Calu3 (cell line): ENCODE results near the gene FZD1. TPM values are rescaled to one million over a fixed set of nuclear protein-coding genes. Genes with fewer than 3 reads are reported as not detected.

Source experiments
- BruUV-seq: library from RNA; stranded (reverse); fragments of 400-500 nt; replicated peaks from 2 replicates; lab custom pipeline; 2021; lab: Mats Ljungman, UMichigan
- CTCF ChIA-PET: fragments of 300-600 bp; sonication (Branson Sonifier 250); formaldehyde crosslinking; loops from one replicate; lab custom pipeline; 2022; ENCODE audit warnings: antibody characterized with exemption; lab: Charles Lee
- DNase-seq: peaks from one replicate; pipeline ENCODE4 v3.0.0; 2022
- H3K27ac Mint-ChIP-seq: one replicate; pipeline ENCODE4 v1.8.0; 2022; ENCODE audit warnings: mixed read lengths; ENCODE audit not compliant: unreplicated experiment
- H3K27me3 Mint-ChIP-seq: one replicate; pipeline ENCODE4 v1.8.0; 2022; ENCODE audit warnings: mixed read lengths; ENCODE audit not compliant: unreplicated experiment
- H3K36me3 Mint-ChIP-seq: one replicate; pipeline ENCODE4 v1.8.0; 2022; ENCODE audit warnings: mild to moderate bottlenecking, moderate library complexity, mixed read lengths; ENCODE audit not compliant: insufficient read depth, unreplicated experiment
- H3K4me1 Mint-ChIP-seq: one replicate; pipeline ENCODE4 v1.8.0; 2022; ENCODE audit warnings: mild to moderate bottlenecking, low read depth, mixed read lengths; ENCODE audit not compliant: unreplicated experiment
- H3K4me3 Mint-ChIP-seq: one replicate; pipeline ENCODE4 v1.8.0; 2022; ENCODE audit warnings: mild to moderate bottlenecking, low read depth, moderate library complexity, mixed read lengths; ENCODE audit not compliant: unreplicated experiment
- H3K9me3 Mint-ChIP-seq: one replicate; pipeline ENCODE4 v1.8.0; 2022; ENCODE audit warnings: low read depth, mixed read lengths; ENCODE audit not compliant: unreplicated experiment
- intact Hi-C: fragments of 100-400 bp; cut with micrococcal nuclease; formaldehyde crosslinking; loops from one replicate; pipeline ENCODE4 v1.10.0; 2022; ENCODE audit not compliant: unreplicated experiment
- total RNA-seq: library from RNA; stranded (reverse); gene quantifications from 2 replicates; pipeline ENCODE4 v1.2.3, GENCODE V29; 2022
- TF ChIP-seq, protein P1 (sequence below): fragments of 200-600 bp; IDR thresholded peaks from one replicate; pipeline ENCODE4 v1.8.0; 2022; ENCODE audit warnings: antibody characterized with exemption; ENCODE audit not compliant: unreplicated experiment

Gene FZD1
- total RNA-seq, 1 experiment from 2014 or later, result 3.7 TPM

DNA sequence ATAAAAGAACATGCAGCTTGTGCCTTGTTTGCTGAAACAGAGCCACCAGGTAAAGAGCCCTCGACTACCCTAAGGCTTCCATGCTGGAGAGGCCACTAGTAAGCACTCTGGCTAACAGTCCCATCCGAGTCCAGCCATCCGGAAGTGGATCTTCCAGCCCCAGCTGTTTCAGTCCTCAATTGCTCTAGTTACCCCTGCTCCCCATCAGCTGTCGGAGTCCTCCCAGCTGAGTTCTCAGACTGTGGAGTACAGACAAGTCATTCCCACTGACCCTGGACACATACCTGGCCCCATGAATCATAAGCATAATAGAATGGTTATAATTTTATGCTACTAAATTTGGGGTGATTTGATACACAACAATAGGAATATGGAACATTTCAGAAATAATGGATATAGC, 13.5 kb upstream of the FZD1 start:
- Mint-ChIP-seq H3K4me1 (peaks cover 10% of the 10 kb centered on the region), H3K27me3 (peaks cover 2% of the 10 kb centered on the region), H3K36me3 (no peaks in the 10 kb centered on the region), H3K4me3 (no peak overlapping the region), H3K9me3 (peaks cover 3% of the 10 kb centered on the region), H3K27ac (no peak overlapping the region)
- CTCF ChIA-PET, result no interaction called here
- no TSS peak for BruUV-seq
- no peak for DNase-seq
- TF ChIP-seq, protein P1, sequence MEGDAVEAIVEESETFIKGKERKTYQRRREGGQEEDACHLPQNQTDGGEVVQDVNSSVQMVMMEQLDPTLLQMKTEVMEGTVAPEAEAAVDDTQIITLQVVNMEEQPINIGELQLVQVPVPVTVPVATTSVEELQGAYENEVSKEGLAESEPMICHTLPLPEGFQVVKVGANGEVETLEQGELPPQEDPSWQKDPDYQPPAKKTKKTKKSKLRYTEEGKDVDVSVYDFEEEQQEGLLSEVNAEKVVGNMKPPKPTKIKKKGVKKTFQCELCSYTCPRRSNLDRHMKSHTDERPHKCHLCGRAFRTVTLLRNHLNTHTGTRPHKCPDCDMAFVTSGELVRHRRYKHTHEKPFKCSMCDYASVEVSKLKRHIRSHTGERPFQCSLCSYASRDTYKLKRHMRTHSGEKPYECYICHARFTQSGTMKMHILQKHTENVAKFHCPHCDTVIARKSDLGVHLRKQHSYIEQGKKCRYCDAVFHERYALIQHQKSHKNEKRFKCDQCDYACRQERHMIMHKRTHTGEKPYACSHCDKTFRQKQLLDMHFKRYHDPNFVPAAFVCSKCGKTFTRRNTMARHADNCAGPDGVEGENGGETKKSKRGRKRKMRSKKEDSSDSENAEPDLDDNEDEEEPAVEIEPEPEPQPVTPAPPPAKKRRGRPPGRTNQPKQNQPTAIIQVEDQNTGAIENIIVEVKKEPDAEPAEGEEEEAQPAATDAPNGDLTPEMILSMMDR, result no peak
- intact Hi-C loops, result no loop called here

DNA sequence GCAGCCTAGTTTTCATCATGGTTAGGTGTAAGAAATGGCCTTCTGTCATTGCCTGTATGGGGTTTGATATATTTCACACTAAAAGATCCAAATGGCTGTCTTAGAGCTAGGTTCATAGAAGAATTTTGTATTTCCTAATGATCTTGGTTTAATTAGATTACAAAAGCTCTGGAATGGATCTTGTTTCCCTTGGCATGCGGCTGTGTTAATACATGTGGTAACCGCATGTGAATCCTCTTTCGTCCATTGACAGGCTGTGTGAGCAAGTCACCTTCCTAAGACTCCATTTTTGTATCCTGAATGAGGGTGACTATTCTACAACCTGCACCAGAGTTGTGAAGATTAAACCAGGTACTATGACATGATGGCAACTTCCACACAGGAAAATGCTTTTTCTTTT, 12.4 kb upstream of the FZD1 start:
- peaks cover 13% of the 10 kb centered on the region for H3K27me3 Mint-ChIP-seq

DNA sequence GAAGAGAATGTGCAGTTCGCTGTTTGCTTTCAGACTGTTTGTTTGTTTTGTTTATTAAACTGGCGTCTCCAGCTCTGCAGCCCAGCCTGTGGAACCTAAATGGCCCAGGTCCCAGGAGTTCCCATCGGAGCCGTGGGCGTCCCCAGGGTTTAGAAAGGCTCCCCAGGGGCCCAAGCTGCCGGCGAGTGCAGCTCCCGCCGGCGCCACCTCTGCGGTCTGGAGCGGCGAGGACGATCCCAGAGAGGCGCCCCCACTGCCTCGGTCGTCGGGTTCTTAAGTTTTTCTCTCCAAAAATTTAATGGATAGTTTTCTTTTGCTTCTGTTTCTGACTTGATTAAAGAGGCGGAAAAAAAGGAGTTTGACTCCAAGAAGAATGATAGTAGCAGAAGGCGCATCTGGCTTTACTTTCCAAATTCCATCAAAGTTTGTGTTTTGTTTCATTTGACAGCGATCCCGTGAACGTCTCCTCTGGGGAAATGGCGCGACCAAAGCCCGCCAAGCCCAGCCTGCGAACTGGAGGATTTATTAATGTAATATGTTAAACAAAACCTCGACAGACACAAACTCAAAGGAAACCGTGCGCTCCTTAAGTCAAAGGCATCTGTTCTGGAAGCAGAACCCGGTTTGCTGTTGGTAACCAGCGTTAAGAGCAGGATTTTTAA, 718 bp upstream of the FZD1 start:
- peak; percentile 15 for DNase-seq

More for the DNA sequence above, 12.4 kb upstream of the FZD1 start:
- Mint-ChIP-seq H3K9me3 (peaks cover 4% of the 10 kb centered on the region), H3K4me3 (no peak overlapping the region), H3K4me1 (peaks cover 10% of the 10 kb centered on the region), H3K36me3 (no peaks in the 10 kb centered on the region), H3K27ac (no peak overlapping the region)
- intact Hi-C loops, result no loop called here
- TF ChIP-seq, protein P1, result no peak
- CTCF ChIA-PET, result no interaction called here
- DNase-seq, result no peak
- BruUV-seq, result no TSS peak

DNA sequence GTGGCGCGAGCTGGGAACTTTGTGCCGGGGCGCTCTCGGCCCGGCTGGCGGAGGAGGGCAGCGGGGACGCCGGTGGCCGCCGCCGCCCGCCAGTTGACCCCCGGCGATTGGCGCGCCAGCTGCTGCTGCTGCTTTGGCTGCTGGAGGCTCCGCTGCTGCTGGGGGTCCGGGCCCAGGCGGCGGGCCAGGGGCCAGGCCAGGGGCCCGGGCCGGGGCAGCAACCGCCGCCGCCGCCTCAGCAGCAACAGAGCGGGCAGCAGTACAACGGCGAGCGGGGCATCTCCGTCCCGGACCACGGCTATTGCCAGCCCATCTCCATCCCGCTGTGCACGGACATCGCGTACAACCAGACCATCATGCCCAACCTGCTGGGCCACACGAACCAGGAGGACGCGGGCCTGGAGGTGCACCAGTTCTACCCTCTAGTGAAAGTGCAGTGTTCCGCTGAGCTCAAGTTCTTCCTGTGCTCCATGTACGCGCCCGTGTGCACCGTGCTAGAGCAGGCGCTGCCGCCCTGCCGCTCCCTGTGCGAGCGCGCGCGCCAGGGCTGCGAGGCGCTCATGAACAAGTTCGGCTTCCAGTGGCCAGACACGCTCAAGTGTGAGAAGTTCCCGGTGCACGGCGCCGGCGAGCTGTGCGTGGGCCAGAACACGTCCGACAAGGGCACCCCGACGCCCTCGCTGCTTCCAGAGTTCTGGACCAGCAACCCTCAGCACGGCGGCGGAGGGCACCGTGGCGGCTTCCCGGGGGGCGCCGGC, 870 bp downstream of the FZD1 start:
- intact Hi-C loops, result loop anchor here (10.0 kb wide), 1 partner anchor 180 kb away; no protein-coding TSS in a partner anchor
- DNase-seq, result peak; percentile 38
- no peak overlapping the region for H3K27ac Mint-ChIP-seq
- TF ChIP-seq, protein P1, result no peak
- CTCF ChIA-PET, result interaction anchor here (0.6 to 0.7 kb wide), 2 partner anchors 175 to 588 kb away, joined by 3 read pairs; no protein-coding TSS in a partner anchor
- no peaks in the 10 kb centered on the region for H3K27me3 Mint-ChIP-seq
- H3K9me3 Mint-ChIP-seq, result no peaks in the 10 kb centered on the region
- H3K4me1 Mint-ChIP-seq, result no peaks in the 10 kb centered on the region
- peak overlapping the region; percentile 91 for H3K4me3 Mint-ChIP-seq
- H3K36me3 Mint-ChIP-seq, result peaks cover 24% of the 10 kb centered on the region
- no TSS peak for BruUV-seq

More for the DNA sequence above, 718 bp upstream of the FZD1 start:
- H3K9me3 Mint-ChIP-seq, result no peaks in the 10 kb centered on the region
- H3K27ac Mint-ChIP-seq, result no peak overlapping the region
- TF ChIP-seq, protein P1, result no peak
- intact Hi-C loops, result loop anchor here (10.0 kb wide), 1 partner anchor 179 kb away; no protein-coding TSS in a partner anchor
- no TSS peak for BruUV-seq
- peak overlapping the region; percentile 91 for H3K4me3 Mint-ChIP-seq
- H3K4me1 Mint-ChIP-seq, result no peaks in the 10 kb centered on the region
- H3K27me3 Mint-ChIP-seq, result no peaks in the 10 kb centered on the region
- peaks cover 24% of the 10 kb centered on the region for H3K36me3 Mint-ChIP-seq
- CTCF ChIA-PET, result no interaction called here
